GM18505 (cell line): Measurements from ENCODE around the gene WNT16.
A peak's percentile ranks its signal among the peaks of the same experiment; 100 is the strongest.

Experiments
- ATAC-seq: cut with Tn5 transposase; IDR thresholded peaks from one replicate; pipeline ENCODE4 v1.9.1; 2021; ENCODE audit not compliant: unreplicated experiment
- POLR2A ChIP-seq: IDR thresholded peaks from 4 replicates; pipeline ENCODE4 v1.6.1; 2011; ENCODE audit warnings: borderline replicate concordance; ENCODE audit not compliant: insufficient read depth, insufficient read length; ENCODE audit errors: extremely low read depth

The WNT16 gene

GRCh38 chr7:121383235-121383910, 54.6 kb downstream of the WNT16 start:
- ATAC-seq = no peak
- TF ChIP-seq POLR2A = no peak

- no peak for ATAC-seq
- no peak for TF ChIP-seq POLR2A
Measured at GRCh38 chr7:121384265-121384664, 55.5 kb downstream of the WNT16 start.

- TF ChIP-seq POLR2A = no peak
- ATAC-seq = no peak
Measured at GRCh38 chr7:121385056-121385799, 56.4 kb downstream of the WNT16 start.

- ATAC-seq = peak; percentile 91
- TF ChIP-seq POLR2A = no peak
Measured at GRCh38 chr7:121385800-121386179, 57.0 kb downstream of the WNT16 start.

- no peak for ATAC-seq
- TF ChIP-seq POLR2A = no peak
Measured at GRCh38 chr7:121388950-121389349, 60.1 kb downstream of the WNT16 start.

GRCh38 chr7:121390109-121390508, 61.3 kb downstream of the WNT16 start:
- no peak for TF ChIP-seq POLR2A
- no peak for ATAC-seq

- ATAC-seq = no peak
- no peak for TF ChIP-seq POLR2A
Measured at GRCh38 chr7:121390617-121391016, 61.8 kb downstream of the WNT16 start.
